ENCODE data around the gene PTPRZ1.

DNA sequence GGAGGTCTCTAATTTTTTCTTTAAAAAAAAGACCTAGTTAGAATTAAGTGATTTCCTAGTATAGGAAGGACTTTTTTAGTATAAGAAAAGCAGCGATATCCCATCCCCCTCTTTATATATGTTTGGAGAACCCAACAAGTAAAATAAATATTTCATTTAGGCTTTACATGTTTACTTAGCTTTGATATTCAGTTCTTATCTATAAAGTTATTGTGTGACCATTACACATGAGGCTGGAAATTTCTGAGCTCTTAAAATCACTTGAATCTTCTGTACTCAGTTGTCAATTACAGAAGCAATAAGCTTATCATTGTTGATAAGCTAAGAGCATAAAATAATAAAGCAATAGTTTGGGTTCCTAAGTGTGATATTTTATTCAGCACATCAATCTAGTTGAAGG is 181.4 kb downstream of the PTPRZ1 start:
- TF ChIP-seq GATA3 (IDR thresholded peaks at IDR 0.05; ENCODE audit: low read depth, low read length) = no peak
- TF ChIP-seq GATA2 (IDR thresholded peaks at IDR 0.05; ENCODE audit: low read depth, low read length) = no peak
